LNCAP (cell line): ENCODE data around the gene SFXN4.

Experiments
- TF ChIP-seq, protein P1 (sequence below): fragments of 450-650 bp; IDR thresholded peaks from 2 replicates; pipeline ENCODE4 v1.5.1; 2017; ENCODE audit warnings: mild to moderate bottlenecking

Gene SFXN4

DNA sequence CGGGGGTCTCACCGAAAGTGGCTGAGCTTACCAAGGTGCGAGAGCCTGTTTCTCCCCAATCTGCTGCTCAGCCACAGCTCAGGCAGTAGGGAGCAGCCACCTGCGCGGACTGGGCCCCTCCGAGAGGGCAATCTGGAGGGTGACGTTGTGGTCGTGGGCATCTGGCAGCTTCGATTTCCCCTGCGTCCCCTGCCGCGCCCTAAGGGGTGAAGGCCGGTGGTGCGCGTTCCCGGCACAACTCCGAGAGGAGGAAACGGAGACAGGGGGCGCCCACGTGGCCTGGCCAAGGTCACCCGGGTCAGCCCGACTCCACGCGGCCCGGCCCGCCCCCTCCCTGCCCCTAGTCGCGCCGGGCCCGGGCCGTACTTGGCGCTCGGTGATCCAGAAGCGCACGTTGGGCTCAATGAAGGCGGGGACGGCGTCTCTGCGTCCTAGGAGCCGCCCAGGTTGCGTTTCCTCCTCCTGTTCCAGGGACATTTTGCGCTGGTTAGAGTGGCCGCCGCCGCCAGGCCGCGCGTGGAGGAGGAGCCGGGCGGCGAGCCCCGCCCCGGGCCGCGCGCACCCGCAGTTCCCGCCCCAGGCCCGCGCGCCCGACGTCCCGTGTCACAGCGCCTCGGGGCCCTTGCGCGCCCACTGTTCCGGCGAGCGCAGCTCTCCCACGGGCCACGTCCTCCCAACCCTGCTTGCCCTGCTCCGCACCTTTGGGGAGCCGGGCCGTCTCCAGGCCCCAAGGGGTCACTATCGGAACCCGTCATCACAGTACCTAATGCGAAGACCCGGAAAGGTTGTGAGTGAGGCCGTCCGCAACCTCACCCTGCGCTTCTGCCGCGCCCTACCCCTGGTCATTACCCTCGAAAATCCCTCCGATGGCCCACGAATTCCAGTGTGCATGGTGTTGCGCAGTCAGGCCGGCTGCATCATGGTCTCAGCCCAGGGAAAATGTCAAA lies at the start of gene SFXN4:
Gene SFXN4 (minus strand): TSS at position 544 of the 947 bp plus-strand sequence. CDS start 67 bp downstream, at position 477.
- TF ChIP-seq, protein P1, sequence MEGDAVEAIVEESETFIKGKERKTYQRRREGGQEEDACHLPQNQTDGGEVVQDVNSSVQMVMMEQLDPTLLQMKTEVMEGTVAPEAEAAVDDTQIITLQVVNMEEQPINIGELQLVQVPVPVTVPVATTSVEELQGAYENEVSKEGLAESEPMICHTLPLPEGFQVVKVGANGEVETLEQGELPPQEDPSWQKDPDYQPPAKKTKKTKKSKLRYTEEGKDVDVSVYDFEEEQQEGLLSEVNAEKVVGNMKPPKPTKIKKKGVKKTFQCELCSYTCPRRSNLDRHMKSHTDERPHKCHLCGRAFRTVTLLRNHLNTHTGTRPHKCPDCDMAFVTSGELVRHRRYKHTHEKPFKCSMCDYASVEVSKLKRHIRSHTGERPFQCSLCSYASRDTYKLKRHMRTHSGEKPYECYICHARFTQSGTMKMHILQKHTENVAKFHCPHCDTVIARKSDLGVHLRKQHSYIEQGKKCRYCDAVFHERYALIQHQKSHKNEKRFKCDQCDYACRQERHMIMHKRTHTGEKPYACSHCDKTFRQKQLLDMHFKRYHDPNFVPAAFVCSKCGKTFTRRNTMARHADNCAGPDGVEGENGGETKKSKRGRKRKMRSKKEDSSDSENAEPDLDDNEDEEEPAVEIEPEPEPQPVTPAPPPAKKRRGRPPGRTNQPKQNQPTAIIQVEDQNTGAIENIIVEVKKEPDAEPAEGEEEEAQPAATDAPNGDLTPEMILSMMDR: no peak

- TF ChIP-seq, protein P1: no peak
Measured at GRCh38 chr10:119211625-119212441, 46.3 kb upstream of the SFXN4 start.

GRCh38 chr10:119211176-119211575 lies 45.7 kb upstream of the SFXN4 start:
- TF ChIP-seq, protein P1: no peak

DNA sequence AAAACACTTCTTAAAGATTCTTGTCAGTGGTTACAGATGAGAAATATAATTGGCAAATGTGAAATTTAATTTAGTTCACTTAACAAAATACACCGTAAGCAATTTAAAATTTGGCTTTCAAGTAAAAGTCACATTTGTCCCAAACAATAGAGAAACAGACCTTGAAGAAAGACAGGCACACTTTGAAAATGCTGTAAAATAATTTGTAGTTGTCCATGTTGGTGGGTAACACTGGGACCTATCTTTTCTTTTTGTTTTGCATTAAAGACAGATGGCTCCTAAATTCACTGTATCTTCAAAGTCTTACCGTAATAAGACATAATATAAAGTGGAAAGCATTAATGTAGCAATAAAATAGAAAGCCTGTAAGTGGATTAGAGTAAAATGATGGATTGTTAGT lies 45.1 kb upstream of the SFXN4 start:
- TF ChIP-seq, protein P1: no peak

- TF ChIP-seq, protein P1: peak; percentile 34
Measured at GRCh38 chr10:119209736-119210355, 44.3 kb upstream of the SFXN4 start.

DNA sequence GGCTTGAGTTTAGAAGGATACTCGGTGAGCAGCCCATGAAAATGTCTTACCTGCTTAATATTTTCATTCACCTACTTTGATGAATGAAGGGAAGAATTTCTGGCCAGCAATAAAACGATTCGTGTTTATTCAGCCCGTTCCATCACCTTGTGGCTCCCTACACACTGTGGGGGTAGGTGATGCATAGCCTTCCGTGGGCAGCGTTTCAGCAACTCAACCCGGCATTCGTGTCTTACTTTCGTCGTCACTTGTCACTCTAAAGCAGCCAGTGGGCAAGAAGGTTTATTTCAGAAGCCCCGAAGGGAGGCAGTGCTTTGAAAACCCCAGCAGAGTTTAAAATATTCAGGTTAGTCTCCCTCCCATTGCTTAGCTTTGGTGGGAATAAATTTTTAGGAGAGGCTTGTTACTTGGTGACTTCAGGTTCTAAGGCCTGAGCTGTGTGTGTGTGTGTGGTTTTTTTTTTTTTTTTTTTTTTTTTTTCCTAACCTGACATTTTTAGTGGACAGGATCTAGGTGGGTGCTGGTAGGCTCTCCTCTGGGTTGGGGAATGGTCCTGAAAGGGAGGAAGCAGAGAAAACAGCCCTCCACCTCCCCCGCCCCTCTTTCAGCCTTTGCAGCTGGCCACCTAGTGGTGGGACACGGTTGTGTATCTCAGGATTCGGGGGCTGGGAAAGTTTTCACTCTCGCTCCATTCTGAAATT lies 43.7 kb upstream of the SFXN4 start:
- TF ChIP-seq, protein P1: peak; percentile 73

GRCh38 chr10:119208553-119208940 lies 43.0 kb upstream of the SFXN4 start:
- TF ChIP-seq, protein P1: no peak
